ENCODE data around the gene B9D1.

DNA sequence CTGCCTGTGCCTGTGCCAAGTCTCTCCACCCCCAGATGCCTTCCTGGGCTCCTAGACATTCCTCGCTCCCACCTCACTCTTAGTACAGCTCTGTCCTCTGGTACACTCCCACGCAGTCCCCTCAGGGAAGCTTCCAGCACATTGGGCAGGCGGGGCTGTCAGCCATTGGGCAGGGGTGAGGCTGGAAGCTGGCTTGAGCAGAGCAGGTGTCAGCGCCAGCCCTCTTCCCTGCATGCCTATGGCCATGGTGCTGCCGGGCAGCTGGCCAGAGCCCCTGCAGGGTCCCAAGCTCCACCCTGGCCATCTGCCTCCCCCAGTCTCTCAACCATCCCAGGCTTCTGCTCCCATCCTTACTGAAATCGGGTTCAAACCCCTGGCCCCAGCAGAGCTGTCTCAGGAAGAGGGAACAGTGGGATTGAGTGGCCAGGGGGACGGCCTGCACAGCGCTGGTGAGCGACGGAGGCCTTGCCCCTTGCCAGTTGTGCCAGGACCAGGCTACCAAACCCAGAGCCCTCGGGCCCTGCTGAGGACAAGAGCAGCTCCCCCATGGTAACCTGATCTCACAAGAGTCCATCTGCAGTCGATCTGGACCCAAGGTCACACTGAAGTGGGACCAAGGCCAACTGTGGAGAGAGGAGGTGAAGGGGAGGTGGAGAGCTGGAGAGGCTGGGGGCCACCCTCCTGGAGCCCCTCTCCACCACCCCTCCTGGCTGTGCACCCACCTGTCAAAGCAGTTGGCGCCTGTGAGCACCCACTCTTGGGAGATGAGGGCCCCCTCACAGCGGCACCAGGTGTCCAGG lies 2.4 kb upstream of the B9D1 start:
- TF ChIP-seq, protein P1, sequence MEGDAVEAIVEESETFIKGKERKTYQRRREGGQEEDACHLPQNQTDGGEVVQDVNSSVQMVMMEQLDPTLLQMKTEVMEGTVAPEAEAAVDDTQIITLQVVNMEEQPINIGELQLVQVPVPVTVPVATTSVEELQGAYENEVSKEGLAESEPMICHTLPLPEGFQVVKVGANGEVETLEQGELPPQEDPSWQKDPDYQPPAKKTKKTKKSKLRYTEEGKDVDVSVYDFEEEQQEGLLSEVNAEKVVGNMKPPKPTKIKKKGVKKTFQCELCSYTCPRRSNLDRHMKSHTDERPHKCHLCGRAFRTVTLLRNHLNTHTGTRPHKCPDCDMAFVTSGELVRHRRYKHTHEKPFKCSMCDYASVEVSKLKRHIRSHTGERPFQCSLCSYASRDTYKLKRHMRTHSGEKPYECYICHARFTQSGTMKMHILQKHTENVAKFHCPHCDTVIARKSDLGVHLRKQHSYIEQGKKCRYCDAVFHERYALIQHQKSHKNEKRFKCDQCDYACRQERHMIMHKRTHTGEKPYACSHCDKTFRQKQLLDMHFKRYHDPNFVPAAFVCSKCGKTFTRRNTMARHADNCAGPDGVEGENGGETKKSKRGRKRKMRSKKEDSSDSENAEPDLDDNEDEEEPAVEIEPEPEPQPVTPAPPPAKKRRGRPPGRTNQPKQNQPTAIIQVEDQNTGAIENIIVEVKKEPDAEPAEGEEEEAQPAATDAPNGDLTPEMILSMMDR (IDR thresholded peaks at IDR 0.05) = no peak
- no peak for TF ChIP-seq POLR2A (IDR thresholded peaks at IDR 0.05)

Data from uterus (tissue), 2 donors.